Testis (tissue), 3 donors: ENCODE results near the gene ATP6V1B1. TPM values are rescaled to one million over a fixed set of nuclear protein-coding genes. Genes with fewer than 3 reads are reported as not detected.

Experiments
- DNase-seq: peaks from one replicate; pipeline ENCODE4 v3.0.0-alpha.2; 2019
- H3K27ac ChIP-seq, 2 donors: fragments of 200-600 bp; sonication (generic); one replicate each; pipeline ENCODE4 v1.5.1; 2019
- H3K27me3 ChIP-seq: fragments of 200-600 bp; sonication (generic); one replicate; pipeline ENCODE4 v1.5.1; 2019
- H3K36me3 ChIP-seq: fragments of 200-600 bp; sonication (generic); one replicate; pipeline ENCODE4 v1.5.1; 2017; ENCODE audit warnings: low read depth; ENCODE audit errors: missing control alignments
- H3K4me1 ChIP-seq: fragments of 200-600 bp; sonication (generic); one replicate; pipeline ENCODE4 v1.5.1; 2019
- H3K4me3 ChIP-seq, 2 donors: fragments of 200-600 bp; sonication (generic); one replicate each; pipeline ENCODE4 v1.5.1; 2017 to 2019
- H3K9me3 ChIP-seq: fragments of 200-600 bp; sonication (generic); one replicate; pipeline ENCODE4 v1.5.1; 2017
- POLR2A ChIP-seq: fragments of 450-650 bp; IDR thresholded peaks from one replicate; pipeline ENCODE4 v1.6.1; 2017; ENCODE audit warnings: antibody characterized with exemption, mild to moderate bottlenecking, moderate library complexity
- WGBS, 2 donors: methylation state at CpG; one replicate each; pipeline ENCODE4 v1.1.5; 2018; 5-methylcytosine and 5-hydroxymethylcytosine counted together
- intact Hi-C: fragments of 100-400 bp; cut with DNase I; formaldehyde crosslinking; loops from one replicate; pipeline ENCODE4 v1.15.1; 2023; ENCODE audit warnings: low total_unique reads
- polyA plus RNA-seq: library from polyadenylated mRNA; stranded (reverse); fragments of 350-450 nt; fragmentation: Illumina TruSeq; extraction: RNeasy Lipid Tissue Mini Kit (QIAGEN cat#74804); gene quantifications from one replicate; pipeline ENCODE4 v1.2.3, GENCODE V29; 2014; ENCODE audit warnings: low read depth, low replicate concordance; ENCODE audit not compliant: insufficient read depth
- total RNA-seq, 2 donors: library from RNA; depleted of rRNA; stranded (reverse); fragments of >200 nt; gene quantifications; one replicate each; pipeline ENCODE4 v1.2.3, GENCODE V29; 2016
- TF ChIP-seq, protein P1 (sequence below), 3 experiments: fragments of 450-650 bp in 2 of 3; fragments of 200-600 bp in 1 of 3; sonication (generic) in 1 of 3; IDR thresholded peaks; one replicate each; pipeline ENCODE4 v1.5.1; 2016 to 2019; ENCODE audit warnings: antibody characterized with exemption in 3 of 3, mild to moderate bottlenecking in 2 of 3, moderate library complexity in 1 of 3

The ATP6V1B1 gene
- total and polyA plus RNA-seq, 3 donors from 2014 or later: 1.7 to 2.9 TPM; not detected in 1

DNA sequence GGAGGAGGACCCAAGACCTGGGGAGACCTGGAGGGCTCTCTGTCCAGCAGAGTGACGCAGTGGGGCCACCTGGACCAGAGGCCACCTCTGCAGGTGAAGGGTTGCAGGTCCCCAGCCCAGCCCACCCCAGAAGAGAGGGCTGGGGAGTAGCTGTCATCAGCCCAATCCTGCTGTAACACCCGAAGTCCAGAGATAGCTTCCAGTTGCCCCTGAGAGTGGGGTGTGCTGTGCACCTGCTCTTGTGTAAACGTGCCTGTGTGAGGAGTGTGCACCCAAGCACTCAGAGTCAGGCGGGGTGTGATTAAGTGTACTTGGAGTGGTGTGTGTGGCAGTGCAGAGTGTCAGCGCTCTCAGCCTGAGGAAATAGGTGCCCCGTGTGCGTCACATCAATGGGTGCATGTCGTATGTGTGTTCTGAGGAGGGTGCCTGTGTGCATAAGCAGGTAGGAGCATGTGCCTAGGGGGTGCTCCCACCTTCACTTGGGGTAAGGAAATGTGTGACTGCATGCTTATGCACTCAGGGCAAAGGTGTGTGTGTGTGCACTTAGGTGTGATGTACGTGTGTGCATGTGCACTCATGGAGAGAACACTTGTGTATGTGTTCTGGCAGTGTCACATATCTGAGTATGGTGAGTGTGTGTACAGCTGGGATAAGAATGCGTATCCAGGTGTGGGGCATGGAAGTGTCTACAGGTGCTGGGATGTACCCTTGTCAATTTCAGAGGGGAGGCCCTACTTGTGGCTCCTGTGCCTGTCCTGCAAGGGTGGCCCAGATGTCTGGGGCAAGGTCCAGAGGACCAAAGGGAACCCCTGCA is 672 bp downstream of the ATP6V1B1 start:
- Histone ChIP-seq H3K9me3 (no peaks in the 10 kb centered on the region), H3K4me3 (no peak overlapping the region), H3K4me1 (no peaks in the 10 kb centered on the region), H3K27ac (no peak overlapping the region), H3K36me3 (no peaks in the 10 kb centered on the region), H3K27me3 (no peaks in the 10 kb centered on the region)
- 78 to 80% methylated on average over 7 to 10 of the region's 10 CpGs for WGBS, 2 donors
- TF ChIP-seq, protein P1, sequence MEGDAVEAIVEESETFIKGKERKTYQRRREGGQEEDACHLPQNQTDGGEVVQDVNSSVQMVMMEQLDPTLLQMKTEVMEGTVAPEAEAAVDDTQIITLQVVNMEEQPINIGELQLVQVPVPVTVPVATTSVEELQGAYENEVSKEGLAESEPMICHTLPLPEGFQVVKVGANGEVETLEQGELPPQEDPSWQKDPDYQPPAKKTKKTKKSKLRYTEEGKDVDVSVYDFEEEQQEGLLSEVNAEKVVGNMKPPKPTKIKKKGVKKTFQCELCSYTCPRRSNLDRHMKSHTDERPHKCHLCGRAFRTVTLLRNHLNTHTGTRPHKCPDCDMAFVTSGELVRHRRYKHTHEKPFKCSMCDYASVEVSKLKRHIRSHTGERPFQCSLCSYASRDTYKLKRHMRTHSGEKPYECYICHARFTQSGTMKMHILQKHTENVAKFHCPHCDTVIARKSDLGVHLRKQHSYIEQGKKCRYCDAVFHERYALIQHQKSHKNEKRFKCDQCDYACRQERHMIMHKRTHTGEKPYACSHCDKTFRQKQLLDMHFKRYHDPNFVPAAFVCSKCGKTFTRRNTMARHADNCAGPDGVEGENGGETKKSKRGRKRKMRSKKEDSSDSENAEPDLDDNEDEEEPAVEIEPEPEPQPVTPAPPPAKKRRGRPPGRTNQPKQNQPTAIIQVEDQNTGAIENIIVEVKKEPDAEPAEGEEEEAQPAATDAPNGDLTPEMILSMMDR (IDR thresholded peaks at IDR 0.05): no peak
- no peak for TF ChIP-seq POLR2A
- intact Hi-C loops: loop anchor here (5.0 kb wide), 1 partner anchor 64 kb away; no protein-coding TSS in a partner anchor
- DNase-seq: no peak

DNA sequence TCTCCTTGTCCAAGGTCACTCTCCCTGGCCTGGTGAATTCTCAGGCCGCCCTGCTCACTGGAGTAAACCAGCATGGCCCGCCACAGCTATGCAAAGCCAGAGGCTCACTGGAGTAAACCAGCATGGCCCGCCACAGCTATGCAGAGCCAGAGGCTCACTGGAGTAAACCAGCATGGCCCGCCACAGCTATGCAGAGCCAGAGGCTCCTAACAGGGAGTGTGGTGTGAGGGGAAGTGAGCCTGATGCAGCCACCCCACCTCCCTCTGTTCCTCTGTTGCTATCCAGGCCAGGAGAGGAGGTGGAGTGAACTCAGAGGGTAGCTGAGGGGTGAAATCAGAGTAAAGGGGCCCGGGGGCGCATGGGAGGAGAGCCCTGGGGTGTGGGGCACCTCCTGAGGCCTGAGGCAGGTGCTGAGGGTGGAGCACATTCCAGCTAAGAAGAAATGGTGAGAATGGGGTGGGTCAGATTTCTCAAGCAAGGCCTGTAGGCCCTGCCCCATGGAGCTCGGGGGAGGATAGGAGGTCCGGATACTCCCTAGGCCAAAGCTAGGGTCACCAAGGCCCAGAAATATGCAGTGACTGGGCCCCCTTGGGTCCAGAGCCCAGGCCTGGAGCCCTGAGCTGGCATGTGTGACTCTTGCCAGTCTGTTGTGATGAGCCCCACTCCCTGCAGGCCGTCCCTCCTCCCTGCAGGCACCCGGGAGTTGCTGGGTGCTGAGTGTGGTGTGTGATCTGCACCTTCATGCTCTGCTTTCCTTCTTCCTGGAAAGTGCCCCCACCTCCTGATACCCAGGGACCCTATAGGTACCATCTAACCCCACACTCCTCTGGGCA is 1.5 kb downstream of the ATP6V1B1 start:
- no peak for DNase-seq
- no peak overlapping the region for H3K4me3 ChIP-seq
- no peaks in the 10 kb centered on the region for H3K9me3 ChIP-seq
- TF ChIP-seq, protein P1 (IDR thresholded peaks at IDR 0.05): no peak
- H3K36me3 ChIP-seq: no peaks in the 10 kb centered on the region
- intact Hi-C loops: loop anchor here (5.0 kb wide), 1 partner anchor 65 kb away; no protein-coding TSS in a partner anchor
- WGBS, 2 donors: 79 to 85% methylated on average over 4 to 10 of the region's 10 CpGs
- H3K27me3 ChIP-seq: no peaks in the 10 kb centered on the region
- no peaks in the 10 kb centered on the region for H3K4me1 ChIP-seq
- H3K27ac ChIP-seq: no peak overlapping the region

DNA sequence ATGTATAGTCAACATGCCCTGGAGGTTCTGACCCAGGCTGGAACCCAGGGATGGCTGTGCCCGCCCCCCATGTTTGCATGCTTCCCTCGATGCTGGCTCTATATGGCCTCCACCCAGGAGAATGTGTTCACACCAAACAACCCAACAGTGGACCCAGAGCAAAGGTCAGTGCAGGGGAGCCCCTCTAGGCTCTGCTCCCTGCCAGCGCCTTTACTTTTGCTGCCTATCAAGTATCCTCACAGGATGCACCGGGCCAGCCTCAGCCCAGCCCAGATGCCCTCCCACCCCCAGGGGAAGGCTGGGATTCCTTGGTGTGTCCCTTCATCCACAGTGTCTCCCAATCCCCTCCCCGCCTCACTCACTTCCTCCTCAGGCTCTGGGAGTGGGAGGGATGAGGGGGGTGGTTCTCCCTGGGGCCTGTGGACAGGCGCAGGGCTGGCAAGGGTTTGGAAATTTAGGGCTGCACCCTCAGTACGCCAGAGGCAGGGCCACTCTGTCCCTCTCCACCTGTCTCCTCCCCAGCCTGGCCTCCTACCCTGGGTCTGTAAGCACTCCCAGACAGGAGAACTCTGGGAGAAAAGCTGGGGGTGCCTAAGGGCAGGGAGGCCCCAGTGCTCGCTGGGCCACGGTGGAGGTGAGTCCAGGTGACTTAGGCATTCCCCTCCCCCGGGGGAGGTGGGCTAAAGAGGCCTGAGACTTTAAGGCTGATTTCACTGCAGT is 2.3 kb downstream of the ATP6V1B1 start:
- no peak for DNase-seq
- WGBS, 2 donors: 76 to 79% methylated on average over 10 of the region's 10 CpGs
- no peak for TF ChIP-seq POLR2A
- TF ChIP-seq, protein P1 (IDR thresholded peaks at IDR 0.05): no peak
- Histone ChIP-seq H3K4me3 (no peak overlapping the region), H3K27me3 (no peaks in the 10 kb centered on the region), H3K36me3 (no peaks in the 10 kb centered on the region), H3K27ac (no peak overlapping the region), H3K9me3 (no peaks in the 10 kb centered on the region), H3K4me1 (no peaks in the 10 kb centered on the region)
- intact Hi-C loops: loop anchor here (5.0 kb wide), 1 partner anchor 66 kb away; no protein-coding TSS in a partner anchor

DNA sequence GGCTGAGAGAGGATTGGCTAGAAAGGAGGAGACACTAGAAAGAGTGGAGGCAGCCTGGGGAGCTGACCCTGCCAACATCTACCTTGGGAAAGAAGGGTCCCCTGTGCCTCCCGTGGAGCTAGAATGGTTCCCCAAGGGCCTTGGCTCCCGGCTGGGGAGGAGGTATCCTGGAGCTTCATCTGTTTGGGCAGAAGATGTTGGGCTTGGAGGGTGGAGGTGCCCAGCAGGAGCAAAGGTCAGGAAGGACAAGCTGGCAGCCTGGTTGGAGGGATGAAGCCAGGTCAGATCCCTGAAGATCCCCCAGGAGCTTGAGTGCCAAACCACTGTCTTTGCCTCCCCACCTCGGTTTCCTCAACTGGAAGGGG is 2.9 kb downstream of the ATP6V1B1 start:
- DNase-seq: no peak
- WGBS, 2 donors: 42 to 45% methylated on average over 3 of the region's 3 CpGs
- Histone ChIP-seq H3K36me3 (no peaks in the 10 kb centered on the region), H3K27me3 (no peaks in the 10 kb centered on the region), H3K4me1 (no peaks in the 10 kb centered on the region), H3K4me3 (no peak overlapping the region), H3K27ac (no peak overlapping the region), H3K9me3 (no peaks in the 10 kb centered on the region)
- intact Hi-C loops: loop anchor here (5.0 kb wide), 1 partner anchor 66 kb away; no protein-coding TSS in a partner anchor
- TF ChIP-seq, protein P1 (IDR thresholded peaks at IDR 0.05): no peak
- no peak for TF ChIP-seq POLR2A
